IMR-90 (cell line): Measurements from ENCODE around the gene TAAR1. TPM values are rescaled to one million over a fixed set of nuclear protein-coding genes. Genes with fewer than 3 reads are reported as not detected.
"Not testable (repeated sequence)": the region's sequence is repeated elsewhere in the genome, so short reads cannot be mapped to it uniquely, and the experiment has no call there.

Experiments
- ATAC-seq: fragments of 200-7000 bp; cut with Tn5 transposase; 2 replicates; pipeline ENCODE4 v1.9.1; 2020; ENCODE audit warnings: low read depth, mild to moderate bottlenecking, moderate library complexity
- BruUV-seq: library from RNA; stranded (reverse); fragments of 400-500 nt; replicated peaks from 2 replicates; lab custom pipeline; 2021; lab: Mats Ljungman, UMichigan
- CTCF ChIA-PET: fragments of 300-600 bp; formaldehyde crosslinking; extraction: SDS; loops from one replicate; lab custom pipeline; 2021; ENCODE audit warnings: antibody characterized with exemption; lab: Yijun Ruan, JAX
- POLR2A ChIA-PET: fragments of 300-600 bp; sonication (Branson Sonifier 250); formaldehyde crosslinking; loops from one replicate; lab custom pipeline; 2022; ENCODE audit warnings: antibody characterized with exemption; ENCODE audit not compliant: unreplicated experiment; lab: Charles Lee
- DNase-seq: peaks from one replicate; pipeline ENCODE4 v3.0.0; 2013
- H2AFZ ChIP-seq: replicated peaks from 2 replicates; pipeline ENCODE3; 2013; ENCODE audit warnings: low read length, mild to moderate bottlenecking; ENCODE audit not compliant: poor library complexity
- H2AK5ac ChIP-seq: 2 replicates; pipeline ENCODE4 v1.6.1; 2013; ENCODE audit warnings: low read depth, low read length, inconsistent platforms
- H2AK9ac ChIP-seq: replicated peaks from 2 replicates; pipeline ENCODE3; 2013; ENCODE audit warnings: mild to moderate bottlenecking, low read depth, low read length, moderate library complexity; ENCODE audit not compliant: poor library complexity
- H2BK120ac ChIP-seq: 2 replicates; pipeline ENCODE4 v1.6.1; 2013; ENCODE audit warnings: low read depth, low read length, inconsistent platforms
- H2BK15ac ChIP-seq: 3 replicates; pipeline ENCODE4 v1.6.1; 2013; ENCODE audit warnings: low read depth, low read length, inconsistent platforms
- H2BK20ac ChIP-seq: 2 replicates; pipeline ENCODE4 v1.6.1; 2013; ENCODE audit warnings: low read depth, mild to moderate bottlenecking, inconsistent platforms, low read length, moderate library complexity
- H2BK5ac ChIP-seq: 2 replicates; pipeline ENCODE4 v1.6.1; 2013; ENCODE audit warnings: mild to moderate bottlenecking, low read depth, low read length, inconsistent platforms; ENCODE audit not compliant: poor library complexity, severe bottlenecking
- H3K14ac ChIP-seq: replicated peaks from 2 replicates; pipeline ENCODE4 v1.6.1; 2013; ENCODE audit warnings: low read depth, low read length, inconsistent platforms
- H3K18ac ChIP-seq: 2 replicates; pipeline ENCODE4 v1.6.1; 2013; ENCODE audit warnings: low read depth, low read length, control low read depth
- H3K23ac ChIP-seq: 2 replicates; pipeline ENCODE4 v1.6.1; 2013; ENCODE audit warnings: low read depth, low read length, inconsistent platforms
- H3K27ac ChIP-seq: 2 replicates; pipeline ENCODE4 v1.5.1; 2013; ENCODE audit warnings: mild to moderate bottlenecking, control low read depth, low read length; ENCODE audit not compliant: insufficient read depth
- H3K27me3 ChIP-seq: 2 replicates; pipeline ENCODE4 v1.6.1; 2013; ENCODE audit warnings: low read length; ENCODE audit not compliant: control insufficient read depth, insufficient read depth
- H3K36me3 ChIP-seq: 2 replicates; pipeline ENCODE4 v1.6.1; 2013; ENCODE audit warnings: low read length, mixed read lengths; ENCODE audit not compliant: control insufficient read depth, insufficient read depth
- H3K4ac ChIP-seq: 2 replicates; pipeline ENCODE4 v1.6.1; 2013; ENCODE audit warnings: low read depth, low read length, inconsistent platforms
- H3K4me1 ChIP-seq: 2 replicates; pipeline ENCODE4 v1.6.1; 2013; ENCODE audit warnings: low read length, mixed read lengths; ENCODE audit not compliant: control insufficient read depth, insufficient read depth
- H3K4me2 ChIP-seq: 2 replicates; pipeline ENCODE4 v1.6.1; 2013; ENCODE audit warnings: low read depth, mild to moderate bottlenecking, control low read depth, low read length, moderate library complexity
- H3K4me3 ChIP-seq: 2 replicates; pipeline ENCODE4 v1.5.1; 2013; ENCODE audit warnings: low read depth, mild to moderate bottlenecking, control low read depth, low read length, moderate library complexity; ENCODE audit not compliant: insufficient read depth
- H3K56ac ChIP-seq: 2 replicates; pipeline ENCODE4 v1.6.1; 2013; ENCODE audit warnings: low read length, inconsistent platforms; ENCODE audit not compliant: insufficient read depth; ENCODE audit errors: extremely low read depth
- H3K79me1 ChIP-seq, 2 experiments: 2 replicates each; pipeline ENCODE4 v1.6.1; 2013; ENCODE audit warnings: low read length in 2 of 2, inconsistent platforms in 1 of 2, low read depth in 1 of 2
- H3K9ac ChIP-seq: 2 replicates; pipeline ENCODE4 v1.6.1; 2013; ENCODE audit warnings: low read depth, low read length, control low read depth
- H3K9me1 ChIP-seq: 2 replicates; pipeline ENCODE4 v1.6.1; 2013; ENCODE audit warnings: low read length, inconsistent platforms; ENCODE audit not compliant: insufficient read depth
- H3K9me3 ChIP-seq: 2 replicates; pipeline ENCODE4 v1.6.1; 2013; ENCODE audit warnings: low read length; ENCODE audit not compliant: control insufficient read depth, insufficient read depth
- H4K20me1 ChIP-seq: 2 replicates; pipeline ENCODE4 v1.6.1; 2013; ENCODE audit warnings: low read length, inconsistent platforms; ENCODE audit not compliant: insufficient read depth
- H4K5ac ChIP-seq: 2 replicates; pipeline ENCODE4 v1.6.1; 2013; ENCODE audit warnings: mild to moderate bottlenecking, low read depth, low read length, control low read depth
- H4K8ac ChIP-seq, 2 experiments: 2 replicates each; pipeline ENCODE4 v1.6.1; 2013; ENCODE audit warnings: low read depth in 2 of 2, low read length in 2 of 2, control low read depth in 1 of 2, inconsistent platforms in 1 of 2
- H4K91ac ChIP-seq: 2 replicates; pipeline ENCODE4 v1.6.1; 2013; ENCODE audit warnings: low read depth, low read length, inconsistent platforms; ENCODE audit not compliant: insufficient read depth
- dilution Hi-C: fragments of 300-500 bp; cut with HindIII; formaldehyde crosslinking; loops from one replicate; pipeline ENCODE4 v1.14.3; 2018; ENCODE audit warnings: low sequenced_read_pairs; ENCODE audit not compliant: unreplicated experiment
- in situ Hi-C: fragments of 300-500 bp; cut with MboI; formaldehyde crosslinking; loops from 3 replicates; pipeline ENCODE4 v1.14.3; 2019; ENCODE audit warnings: low sequenced_read_pairs, inconsistent platforms, mixed read lengths
- intact Hi-C: fragments of 100-400 bp; cut with micrococcal nuclease; formaldehyde crosslinking; loops from 2 replicates; pipeline ENCODE4 v1.10.0; 2022
- polyA plus RNA-seq, 3 experiments: library from polyadenylated mRNA; depleted of rRNA; stranded (reverse); fragments of >200 nt; gene quantifications; 2 replicates each; pipeline ENCODE4 v1.2.3, GENCODE V29; 2012; ENCODE audit warnings: low replicate concordance in 1 of 3
- total RNA-seq: library from RNA; depleted of rRNA; stranded (reverse); fragments of >200 nt; gene quantifications from 2 replicates; pipeline ENCODE4 v1.2.3, GENCODE V29; 2012

Gene TAAR1
- total and polyA plus RNA-seq, 2 of the 4 experiments (the other 2 are of a cell fraction), result not detected

DNA sequence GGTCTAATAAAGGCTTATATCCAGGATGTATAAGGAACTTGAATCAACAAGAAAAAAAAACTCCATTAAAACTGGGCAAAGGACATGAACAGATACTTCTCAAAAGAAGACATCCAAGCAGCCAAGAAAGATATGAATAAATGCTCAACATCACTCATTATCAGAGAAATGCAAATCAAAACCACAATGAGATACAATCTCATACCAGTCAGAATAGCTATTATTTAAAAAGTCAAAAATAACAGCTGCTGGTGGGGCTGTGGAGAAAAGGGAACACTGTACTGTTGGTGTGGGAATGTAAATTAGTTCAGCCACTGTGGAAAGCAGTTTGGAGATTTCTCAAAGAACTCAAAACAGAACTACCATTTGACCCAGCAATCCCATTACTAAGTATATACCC lies 20.1 kb upstream of the TAAR1 start:
- H3K79me1 ChIP-seq, intact Hi-C loops, H2BK15ac ChIP-seq, H2BK20ac ChIP-seq, BruUV-seq, dilution Hi-C loops, H2AK5ac ChIP-seq, H3K56ac ChIP-seq, H2BK5ac ChIP-seq, H3K9ac ChIP-seq, H3K27ac ChIP-seq, H4K91ac ChIP-seq, H3K4ac ChIP-seq, H4K20me1 ChIP-seq, H2AK9ac ChIP-seq, H3K4me2 ChIP-seq, H3K18ac ChIP-seq, H3K23ac ChIP-seq, H3K36me3 ChIP-seq, H3K9me1 ChIP-seq, DNase-seq, in situ Hi-C loops, H4K8ac ChIP-seq, H4K5ac ChIP-seq, H3K14ac ChIP-seq, POLR2A ChIA-PET, H3K9me3 ChIP-seq, H3K4me3 ChIP-seq, H2AFZ ChIP-seq, H2BK120ac ChIP-seq, H3K27me3 ChIP-seq, H3K4me1 ChIP-seq: not testable (repeated sequence)
- CTCF ChIA-PET, result interaction anchor here (0.5 kb wide), 1 partner anchor 9 kb away, joined by 4 read pairs; no protein-coding TSS in a partner anchor
- ATAC-seq, result peak; percentile 94
